WTC11 (cell line): ENCODE results near the gene ONECUT2. TPM values are rescaled to one million over a fixed set of nuclear protein-coding genes. Genes with fewer than 3 reads are reported as not detected.
A peak's percentile ranks its signal among the peaks of the same experiment; 100 is the strongest.

Experiments used
- ATAC-seq: fragments of 200-7000 bp; cut with Tn5 transposase; 2 replicates; pipeline ENCODE4 v1.10.0; 2021; ENCODE audit warnings: mild to moderate bottlenecking, moderate library complexity
- CTCF ChIA-PET: fragments of 300-600 bp; sonication (Branson Sonifier 250); formaldehyde crosslinking; loops from one replicate; lab custom pipeline; 2021; ENCODE audit warnings: antibody characterized with exemption; lab: Charles Lee
- POLR2A ChIA-PET: fragments of 350-600 bp; sonication (Branson Sonifier 250); formaldehyde crosslinking; loops from one replicate; lab custom pipeline; 2021; ENCODE audit warnings: antibody characterized with exemption; lab: Charles Lee
- DNase-seq: peaks from one replicate; pipeline ENCODE4 v3.0.0; 2021; ENCODE audit warnings: low spot score
- H3K27ac Mint-ChIP-seq: 2 replicates; pipeline ENCODE4 v1.8.0; 2021; ENCODE audit warnings: mixed read lengths
- H3K27me3 Mint-ChIP-seq: 2 replicates; pipeline ENCODE4 v1.8.0; 2021; ENCODE audit warnings: low read depth, mild to moderate bottlenecking, moderate library complexity, mixed read lengths
- H3K36me3 Mint-ChIP-seq: 2 replicates; pipeline ENCODE4 v1.8.0; 2021; ENCODE audit warnings: mixed read lengths
- H3K4me1 Mint-ChIP-seq: 2 replicates; pipeline ENCODE4 v1.8.0; 2022; ENCODE audit warnings: mixed read lengths
- H3K4me3 Mint-ChIP-seq: 2 replicates; pipeline ENCODE4 v1.8.0; 2021; ENCODE audit warnings: mild to moderate bottlenecking, moderate library complexity, mixed read lengths
- H3K9me3 Mint-ChIP-seq: 2 replicates; pipeline ENCODE4 v1.8.0; 2021; ENCODE audit warnings: mixed read lengths
- CREM ChIP-seq: sonication (generic); formaldehyde crosslinking; IDR thresholded peaks from 2 replicates; pipeline ENCODE4 v1.8.1; 2022; ENCODE audit warnings: mild to moderate bottlenecking, missing genetic modification reagents, moderate library complexity
- FOXK1 ChIP-seq: sonication (generic); formaldehyde crosslinking; IDR thresholded peaks from 2 replicates; pipeline ENCODE4 v1.8.0; 2022; ENCODE audit warnings: mild to moderate bottlenecking, moderate library complexity, missing genetic modification reagents
- NFYB ChIP-seq: sonication (generic); formaldehyde crosslinking; conservative IDR thresholded peaks from 2 replicates; pipeline ENCODE4 v1.8.0; 2022; ENCODE audit warnings: low read depth, missing genetic modification reagents
- NR3C1 ChIP-seq: sonication (generic); formaldehyde crosslinking; conservative IDR thresholded peaks from 2 replicates; pipeline ENCODE4 v1.8.1; 2023; ENCODE audit warnings: low read depth, mild to moderate bottlenecking, missing genetic modification reagents
- TEAD1 ChIP-seq: sonication (generic); formaldehyde crosslinking; IDR thresholded peaks from 2 replicates; pipeline ENCODE4 v1.8.0; 2022; ENCODE audit warnings: mild to moderate bottlenecking, missing genetic modification reagents
- ZNF219 ChIP-seq: sonication (generic); formaldehyde crosslinking; IDR thresholded peaks from 2 replicates; pipeline ENCODE4 v1.8.0; 2023; ENCODE audit warnings: missing genetic modification reagents, mild to moderate bottlenecking, borderline replicate concordance
- ZNF396 ChIP-seq: fragments of 250-450 bp; sonication (Bioruptor Pico); IDR thresholded peaks from 2 replicates; pipeline ENCODE4 v1.8.0; 2021; ENCODE audit warnings: mild to moderate bottlenecking, moderate library complexity, borderline replicate concordance
- ZNF416 ChIP-seq: fragments of 250-450 bp; sonication (Bioruptor Pico); IDR thresholded peaks from 2 replicates; pipeline ENCODE4 v1.9.0; 2021; ENCODE audit warnings: mild to moderate bottlenecking, inconsistent platforms
- ZNF423 ChIP-seq: fragments of 250-450 bp; sonication (Bioruptor Pico); IDR thresholded peaks from 2 replicates; pipeline ENCODE4 v2.1.2; 2022; ENCODE audit warnings: mild to moderate bottlenecking, moderate library complexity
- total RNA-seq: library from RNA; stranded (reverse); gene quantifications from 3 replicates; pipeline ENCODE4 v1.2.3, GENCODE V29; 2021
- TF ChIP-seq, protein P1 (sequence below): sonication (generic); formaldehyde crosslinking; IDR thresholded peaks from 2 replicates; pipeline ENCODE4 v1.8.0; 2022; ENCODE audit warnings: missing genetic modification reagents
- TF ChIP-seq, protein P2 (sequence below): sonication (generic); formaldehyde crosslinking; IDR thresholded peaks from 2 replicates; pipeline ENCODE4 v1.8.0; 2022; ENCODE audit warnings: mild to moderate bottlenecking, missing genetic modification reagents
- TF ChIP-seq, protein P3 (sequence below): fragments of 250-450 bp; sonication (Bioruptor Pico); IDR thresholded peaks from 2 replicates; pipeline ENCODE4 v1.9.0; 2021; ENCODE audit warnings: mild to moderate bottlenecking
- TF ChIP-seq, protein P4 (sequence below): sonication (generic); formaldehyde crosslinking; IDR thresholded peaks from 2 replicates; pipeline ENCODE4 v1.8.0; 2022; ENCODE audit warnings: mild to moderate bottlenecking, missing genetic modification reagents

ONECUT2 gene
- total RNA-seq, 1 experiment from 2014 or later: 0.87 TPM

DNA sequence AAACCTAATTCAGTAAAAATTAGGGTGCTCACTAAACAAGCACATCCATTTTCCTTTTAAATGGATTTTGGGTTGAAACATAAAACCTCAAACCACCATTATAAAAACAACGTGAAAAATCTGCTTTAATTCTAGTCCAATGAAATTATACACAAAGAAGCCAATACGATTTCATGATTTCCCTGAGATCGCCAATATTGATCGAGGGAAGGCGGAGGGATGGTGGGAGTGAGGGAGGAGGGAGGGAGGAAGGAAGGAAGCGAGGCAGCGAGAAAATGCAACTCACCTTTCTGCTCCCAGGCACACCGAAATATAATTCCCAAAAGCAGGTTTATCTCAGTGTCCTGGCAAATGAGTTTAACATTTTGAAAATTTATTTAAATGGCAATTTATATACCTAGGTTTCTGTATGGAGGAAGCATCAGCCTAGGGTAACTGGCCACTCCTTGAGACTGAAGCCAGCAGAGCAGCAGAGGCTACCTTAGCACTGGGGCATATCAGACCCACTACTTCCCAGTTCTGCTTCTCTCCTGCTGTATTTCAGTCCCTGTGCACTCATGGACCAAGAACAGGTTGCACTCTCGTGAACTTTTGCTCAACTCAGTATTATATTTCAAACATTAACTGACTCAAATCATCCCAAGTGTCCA is 2.3 kb upstream of the ONECUT2 start (continued):
- TF ChIP-seq ZNF416 (CRISPR knock-in tag) (no peak), ZNF423 (no peak), ZNF219 (no peak), NFYB (no peak)
- TF ChIP-seq, protein P1, sequence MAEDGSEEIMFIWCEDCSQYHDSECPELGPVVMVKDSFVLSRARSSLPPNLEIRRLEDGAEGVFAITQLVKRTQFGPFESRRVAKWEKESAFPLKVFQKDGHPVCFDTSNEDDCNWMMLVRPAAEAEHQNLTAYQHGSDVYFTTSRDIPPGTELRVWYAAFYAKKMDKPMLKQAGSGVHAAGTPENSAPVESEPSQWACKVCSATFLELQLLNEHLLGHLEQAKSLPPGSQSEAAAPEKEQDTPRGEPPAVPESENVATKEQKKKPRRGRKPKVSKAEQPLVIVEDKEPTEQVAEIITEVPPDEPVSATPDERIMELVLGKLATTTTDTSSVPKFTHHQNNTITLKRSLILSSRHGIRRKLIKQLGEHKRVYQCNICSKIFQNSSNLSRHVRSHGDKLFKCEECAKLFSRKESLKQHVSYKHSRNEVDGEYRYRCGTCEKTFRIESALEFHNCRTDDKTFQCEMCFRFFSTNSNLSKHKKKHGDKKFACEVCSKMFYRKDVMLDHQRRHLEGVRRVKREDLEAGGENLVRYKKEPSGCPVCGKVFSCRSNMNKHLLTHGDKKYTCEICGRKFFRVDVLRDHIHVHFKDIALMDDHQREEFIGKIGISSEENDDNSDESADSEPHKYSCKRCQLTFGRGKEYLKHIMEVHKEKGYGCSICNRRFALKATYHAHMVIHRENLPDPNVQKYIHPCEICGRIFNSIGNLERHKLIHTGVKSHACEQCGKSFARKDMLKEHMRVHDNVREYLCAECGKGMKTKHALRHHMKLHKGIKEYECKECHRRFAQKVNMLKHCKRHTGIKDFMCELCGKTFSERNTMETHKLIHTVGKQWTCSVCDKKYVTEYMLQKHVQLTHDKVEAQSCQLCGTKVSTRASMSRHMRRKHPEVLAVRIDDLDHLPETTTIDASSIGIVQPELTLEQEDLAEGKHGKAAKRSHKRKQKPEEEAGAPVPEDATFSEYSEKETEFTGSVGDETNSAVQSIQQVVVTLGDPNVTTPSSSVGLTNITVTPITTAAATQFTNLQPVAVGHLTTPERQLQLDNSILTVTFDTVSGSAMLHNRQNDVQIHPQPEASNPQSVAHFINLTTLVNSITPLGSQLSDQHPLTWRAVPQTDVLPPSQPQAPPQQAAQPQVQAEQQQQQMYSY (CRISPR knock-in tag): no peak

DNA sequence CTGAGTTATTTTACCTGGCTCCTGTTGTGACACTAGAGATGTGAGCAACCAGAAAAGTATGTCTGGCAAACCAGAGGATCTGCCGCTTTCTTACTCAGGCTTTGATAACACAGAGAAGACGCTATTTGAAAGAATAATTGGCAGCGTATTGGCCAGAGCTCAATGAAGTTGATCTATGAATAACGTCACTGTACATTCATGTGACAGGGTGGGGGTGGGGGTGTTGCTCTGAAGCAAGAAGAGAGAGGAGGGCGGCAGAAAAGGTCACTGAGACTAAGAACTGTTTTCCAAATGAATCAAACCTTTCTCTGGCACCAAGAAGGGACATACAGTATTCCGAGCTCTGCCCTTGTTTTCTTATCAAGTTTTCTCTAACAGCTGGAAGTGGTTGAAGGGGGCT is 1.7 kb upstream of the ONECUT2 start:
- Mint-ChIP-seq H3K9me3 (no peaks in the 10 kb centered on the region), H3K4me3 (peak overlapping the region; percentile 73), H3K27ac (no peak overlapping the region), H3K4me1 (peaks cover 75% of the 10 kb centered on the region), H3K36me3 (no peaks in the 10 kb centered on the region), H3K27me3 (peaks cover 99% of the 10 kb centered on the region)
- no peak for DNase-seq
- TF ChIP-seq ZNF396 (CRISPR knock-in tag) (no peak), FOXK1 (CRISPR knock-in tag) (no peak), NR3C1 (CRISPR knock-in tag) (no peak), ZNF219 (no peak), CREM (CRISPR knock-in tag) (no peak), TEAD1 (CRISPR knock-in tag) (no peak)
- TF ChIP-seq, protein P2, sequence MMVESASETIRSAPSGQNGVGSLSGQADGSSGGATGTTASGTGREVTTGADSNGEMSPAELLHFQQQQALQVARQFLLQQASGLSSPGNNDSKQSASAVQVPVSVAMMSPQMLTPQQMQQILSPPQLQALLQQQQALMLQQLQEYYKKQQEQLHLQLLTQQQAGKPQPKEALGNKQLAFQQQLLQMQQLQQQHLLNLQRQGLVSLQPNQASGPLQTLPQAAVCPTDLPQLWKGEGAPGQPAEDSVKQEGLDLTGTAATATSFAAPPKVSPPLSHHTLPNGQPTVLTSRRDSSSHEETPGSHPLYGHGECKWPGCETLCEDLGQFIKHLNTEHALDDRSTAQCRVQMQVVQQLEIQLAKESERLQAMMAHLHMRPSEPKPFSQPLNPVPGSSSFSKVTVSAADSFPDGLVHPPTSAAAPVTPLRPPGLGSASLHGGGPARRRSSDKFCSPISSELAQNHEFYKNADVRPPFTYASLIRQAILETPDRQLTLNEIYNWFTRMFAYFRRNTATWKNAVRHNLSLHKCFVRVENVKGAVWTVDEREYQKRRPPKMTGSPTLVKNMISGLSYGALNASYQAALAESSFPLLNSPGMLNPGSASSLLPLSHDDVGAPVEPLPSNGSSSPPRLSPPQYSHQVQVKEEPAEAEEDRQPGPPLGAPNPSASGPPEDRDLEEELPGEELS (CRISPR knock-in tag): no peak
- ChIA-PET POLR2A (interaction anchor here (0.8 kb wide), 1 partner anchor 79 kb away, joined by 3 read pairs; no protein-coding TSS in a partner anchor), CTCF (no interaction called here)
- ATAC-seq: no peak

DNA sequence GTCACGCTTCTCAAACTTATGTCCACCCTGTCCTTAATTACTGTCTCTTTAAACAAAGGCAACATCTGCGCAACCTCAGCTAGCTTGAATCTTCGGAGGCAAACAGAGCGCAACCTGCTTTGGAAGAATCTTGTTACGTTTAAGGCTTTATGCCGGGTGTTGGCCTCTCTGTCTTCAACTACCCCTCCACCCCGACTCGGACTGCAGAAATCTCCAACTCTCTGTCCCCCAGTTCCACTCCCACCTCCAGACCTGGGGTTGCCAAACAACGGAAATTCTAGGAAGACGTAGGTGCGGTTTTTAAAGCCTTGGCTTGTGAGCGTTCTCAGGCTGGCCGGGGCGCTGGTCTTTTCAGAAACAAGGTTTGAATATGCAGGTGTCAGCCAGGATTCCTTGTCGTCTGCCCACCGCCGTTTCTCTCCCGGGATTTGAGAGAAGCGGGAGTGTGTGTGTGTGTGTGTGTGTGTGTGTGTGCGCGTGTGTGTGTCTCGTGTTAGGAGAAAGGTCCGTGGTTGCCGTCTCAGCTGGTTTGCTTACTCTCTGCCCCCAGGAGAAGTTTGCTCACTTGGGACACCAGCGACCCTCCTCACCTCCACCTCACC is 1.1 kb upstream of the ONECUT2 start:
- ChIA-PET POLR2A (interaction anchor here (0.6 to 0.8 kb wide), 2 partner anchors 15 to 80 kb away, joined by 3 to 4 read pairs; no protein-coding TSS in a partner anchor), CTCF (interaction anchor here (1.2 to 1.6 kb wide), 4 partner anchors 11 to 419 kb away, joined by 4 to 9 read pairs (median 6); no protein-coding TSS in a partner anchor)
- Mint-ChIP-seq H3K9me3 (no peaks in the 10 kb centered on the region), H3K27ac (no peak overlapping the region), H3K4me1 (peaks cover 78% of the 10 kb centered on the region), H3K27me3 (peaks cover 99% of the 10 kb centered on the region), H3K4me3 (peak overlapping the region; percentile 73), H3K36me3 (no peaks in the 10 kb centered on the region)
- ATAC-seq (no peak), DNase-seq (peak; percentile 33)
- TF ChIP-seq, protein P3, sequence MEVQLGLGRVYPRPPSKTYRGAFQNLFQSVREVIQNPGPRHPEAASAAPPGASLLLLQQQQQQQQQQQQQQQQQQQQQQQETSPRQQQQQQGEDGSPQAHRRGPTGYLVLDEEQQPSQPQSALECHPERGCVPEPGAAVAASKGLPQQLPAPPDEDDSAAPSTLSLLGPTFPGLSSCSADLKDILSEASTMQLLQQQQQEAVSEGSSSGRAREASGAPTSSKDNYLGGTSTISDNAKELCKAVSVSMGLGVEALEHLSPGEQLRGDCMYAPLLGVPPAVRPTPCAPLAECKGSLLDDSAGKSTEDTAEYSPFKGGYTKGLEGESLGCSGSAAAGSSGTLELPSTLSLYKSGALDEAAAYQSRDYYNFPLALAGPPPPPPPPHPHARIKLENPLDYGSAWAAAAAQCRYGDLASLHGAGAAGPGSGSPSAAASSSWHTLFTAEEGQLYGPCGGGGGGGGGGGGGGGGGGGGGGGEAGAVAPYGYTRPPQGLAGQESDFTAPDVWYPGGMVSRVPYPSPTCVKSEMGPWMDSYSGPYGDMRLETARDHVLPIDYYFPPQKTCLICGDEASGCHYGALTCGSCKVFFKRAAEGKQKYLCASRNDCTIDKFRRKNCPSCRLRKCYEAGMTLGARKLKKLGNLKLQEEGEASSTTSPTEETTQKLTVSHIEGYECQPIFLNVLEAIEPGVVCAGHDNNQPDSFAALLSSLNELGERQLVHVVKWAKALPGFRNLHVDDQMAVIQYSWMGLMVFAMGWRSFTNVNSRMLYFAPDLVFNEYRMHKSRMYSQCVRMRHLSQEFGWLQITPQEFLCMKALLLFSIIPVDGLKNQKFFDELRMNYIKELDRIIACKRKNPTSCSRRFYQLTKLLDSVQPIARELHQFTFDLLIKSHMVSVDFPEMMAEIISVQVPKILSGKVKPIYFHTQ (CRISPR knock-in tag): no peak
- TF ChIP-seq, protein P4, sequence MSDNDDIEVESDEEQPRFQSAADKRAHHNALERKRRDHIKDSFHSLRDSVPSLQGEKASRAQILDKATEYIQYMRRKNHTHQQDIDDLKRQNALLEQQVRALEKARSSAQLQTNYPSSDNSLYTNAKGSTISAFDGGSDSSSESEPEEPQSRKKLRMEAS (CRISPR knock-in tag): no peak
- TF ChIP-seq CREM (CRISPR knock-in tag): no peak
